GM21529 (cell line): ENCODE data around the gene ARHGEF17.
"Not testable (repeated sequence)": the region's sequence is repeated elsewhere in the genome, so short reads cannot be mapped to it uniquely, and the experiment has no call there.

Experiments
- ATAC-seq: cut with Tn5 transposase; IDR thresholded peaks from one replicate; pipeline ENCODE4 v1.9.1; 2021; ENCODE audit not compliant: unreplicated experiment

Gene ARHGEF17

DNA sequence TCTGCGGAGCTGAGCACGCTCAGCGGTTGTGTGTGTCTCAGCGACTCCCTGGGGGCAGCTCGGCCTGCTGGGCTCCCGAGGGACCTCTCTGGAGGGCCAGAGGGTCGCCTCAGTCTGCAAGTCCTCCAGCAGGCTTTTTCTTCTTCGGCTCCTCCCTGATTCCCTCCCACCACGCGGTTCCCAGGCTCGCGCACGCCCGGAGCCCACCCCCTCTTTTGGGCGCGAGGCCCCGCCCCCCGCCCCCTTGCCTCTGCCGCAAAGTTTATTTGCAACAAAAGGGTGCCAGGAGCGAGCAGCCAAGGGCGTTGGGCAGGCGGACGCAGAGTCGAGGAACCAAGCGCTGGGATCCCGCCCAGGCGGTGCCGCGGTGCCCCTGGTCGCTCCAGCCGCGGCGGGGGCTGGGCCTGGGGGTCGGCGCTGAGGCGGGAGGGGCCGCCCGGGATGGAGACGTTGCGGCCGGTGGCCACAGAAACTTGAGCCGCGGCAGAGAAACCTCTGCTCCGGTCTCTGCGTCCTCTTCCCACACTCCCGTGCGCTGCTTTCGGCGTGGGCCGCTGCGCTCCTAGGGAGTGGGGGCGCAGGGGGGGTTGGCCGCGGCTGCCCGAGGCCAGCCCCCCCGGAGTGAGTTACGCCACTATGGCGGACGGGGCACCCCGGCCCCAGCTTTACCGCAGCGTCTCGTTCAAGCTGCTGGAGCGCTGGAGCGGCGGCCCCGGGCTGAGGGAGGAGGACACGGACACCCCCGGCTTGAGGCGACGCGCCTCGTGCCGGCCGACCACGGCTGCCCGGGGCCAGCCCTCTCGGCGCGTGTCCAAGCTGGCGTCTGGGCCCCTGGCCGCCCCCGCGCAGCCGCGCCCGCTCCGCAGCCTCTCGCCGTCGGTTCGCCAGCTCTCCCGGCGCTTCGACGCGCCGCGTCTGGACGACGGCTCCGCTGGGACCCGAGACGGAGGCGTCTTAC is at the start of gene ARHGEF17:
Gene ARHGEF17, plus strand, starts transcription at position 274 of the 958 bp plus-strand sequence. Its CDS starts 363 bp downstream, at position 637.
- ATAC-seq: peak; percentile 36

GRCh38 chr11:73259406-73260126 is 48.5 kb upstream of the ARHGEF17 start:
- no peak for ATAC-seq

GRCh38 chr11:73260127-73260457 is 48.0 kb upstream of the ARHGEF17 start:
- ATAC-seq: no peak

- no peak for ATAC-seq
Observed at GRCh38 chr11:73262851-73263495, 45.1 kb upstream of the ARHGEF17 start.

GRCh38 chr11:73263640-73264039 is 44.4 kb upstream of the ARHGEF17 start:
- ATAC-seq: no peak

GRCh38 chr11:73265278-73265810 is 42.7 kb upstream of the ARHGEF17 start:
- no peak for ATAC-seq

DNA sequence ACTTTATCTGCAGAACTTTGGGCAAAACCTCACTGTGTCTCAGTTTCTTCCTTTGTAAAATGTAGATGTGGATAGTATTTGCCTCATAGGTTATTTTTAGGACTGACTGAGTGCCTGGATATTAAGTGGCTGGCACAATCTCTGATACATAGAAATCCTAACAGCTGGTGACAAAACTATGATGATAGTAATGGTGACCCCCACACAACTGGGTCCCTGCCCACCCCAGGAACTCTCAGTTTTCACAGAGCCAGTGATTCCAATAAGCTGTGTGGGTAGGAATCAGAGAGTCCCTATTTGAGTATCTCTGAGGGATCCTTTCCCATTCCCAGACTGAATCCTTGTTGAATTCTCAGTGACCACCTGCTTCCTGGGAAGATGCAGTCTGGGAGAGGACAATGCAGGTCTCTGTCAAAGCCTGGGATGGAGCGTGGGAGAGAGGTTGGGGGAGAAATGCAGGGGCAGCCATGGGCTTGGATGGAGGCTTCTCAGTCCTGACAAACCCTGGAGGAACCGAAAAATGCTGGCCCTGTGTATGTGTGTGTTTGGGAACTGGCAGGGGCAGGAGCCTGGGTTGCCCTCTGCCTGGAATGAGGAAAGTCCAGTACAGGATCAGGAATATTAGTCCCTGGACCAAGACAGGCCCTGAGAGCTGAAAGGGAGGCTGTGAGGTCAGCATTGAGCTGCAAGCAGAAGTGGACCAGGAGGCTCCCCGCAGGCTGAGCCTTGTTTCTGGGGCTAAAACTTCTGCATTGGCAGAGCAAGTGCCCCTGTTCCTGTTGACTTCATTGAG is 42.0 kb upstream of the ARHGEF17 start:
- no peak for ATAC-seq

- no peak for ATAC-seq
Observed at GRCh38 chr11:73266646-73267020, 41.4 kb upstream of the ARHGEF17 start.

- no peak for ATAC-seq
Observed at GRCh38 chr11:73267122-73267846, 40.8 kb upstream of the ARHGEF17 start.

DNA sequence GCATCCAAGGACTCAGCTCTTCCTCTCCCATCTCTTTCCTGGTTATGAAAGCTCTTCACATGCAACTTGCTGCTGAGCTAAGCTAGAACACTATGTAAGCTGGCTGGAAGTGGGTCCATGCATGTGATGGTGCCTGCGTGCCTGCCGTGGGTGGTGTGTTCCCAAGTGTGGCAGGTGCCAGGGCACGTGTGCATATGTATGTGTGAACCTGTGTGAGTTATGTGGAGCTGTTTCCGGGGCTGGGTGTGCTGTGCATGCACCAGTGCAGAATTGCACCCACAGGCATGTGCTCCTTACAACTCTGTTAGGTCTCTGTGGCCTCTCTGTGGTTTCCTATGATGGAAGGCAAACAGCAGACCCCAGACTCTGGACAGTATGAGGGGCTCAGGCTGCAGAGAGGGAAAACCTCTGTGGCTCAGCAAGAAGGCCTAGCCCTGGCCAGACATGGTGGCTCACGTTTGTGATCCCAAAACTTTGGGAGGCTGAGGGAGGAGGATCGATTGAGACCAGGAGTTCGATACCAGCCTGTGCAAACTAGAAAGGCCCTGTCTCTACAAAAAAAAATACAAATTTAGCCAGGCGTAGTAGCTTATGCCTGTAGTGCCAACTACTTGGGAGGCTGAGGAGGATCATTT is 40.1 kb upstream of the ARHGEF17 start:
- ATAC-seq: no peak

DNA sequence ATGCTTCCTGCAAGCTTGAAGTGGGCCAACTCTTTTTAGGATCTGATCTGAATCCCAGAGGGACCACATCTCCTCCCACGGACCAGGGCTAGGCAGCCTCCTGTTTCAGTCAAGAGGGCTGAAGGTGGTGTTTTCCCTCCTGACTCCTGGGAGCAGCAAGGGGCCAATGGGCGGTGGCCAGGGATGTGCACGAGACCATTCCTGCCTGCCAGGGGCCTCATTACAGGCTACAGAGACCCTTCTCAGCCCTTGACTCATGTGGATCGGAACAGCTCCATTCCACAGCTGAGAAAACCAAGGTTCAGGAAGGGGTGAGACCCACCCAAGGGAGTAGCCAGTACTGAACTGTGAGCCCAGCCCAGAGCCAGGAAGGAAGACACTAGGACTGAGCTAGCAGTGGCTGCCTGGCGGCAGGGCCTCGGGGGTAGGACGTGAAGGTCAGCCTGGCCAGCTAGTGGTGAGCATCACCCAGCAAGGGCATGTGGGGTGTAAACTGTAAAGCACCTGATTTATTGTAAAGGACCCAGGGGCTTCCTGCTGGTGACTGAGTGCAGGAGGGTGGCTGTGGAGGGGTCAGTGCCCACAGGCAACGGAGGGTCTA is 39.3 kb upstream of the ARHGEF17 start:
- no peak for ATAC-seq

GRCh38 chr11:73269459-73270015 is 38.5 kb upstream of the ARHGEF17 start:
- no peak for ATAC-seq

DNA sequence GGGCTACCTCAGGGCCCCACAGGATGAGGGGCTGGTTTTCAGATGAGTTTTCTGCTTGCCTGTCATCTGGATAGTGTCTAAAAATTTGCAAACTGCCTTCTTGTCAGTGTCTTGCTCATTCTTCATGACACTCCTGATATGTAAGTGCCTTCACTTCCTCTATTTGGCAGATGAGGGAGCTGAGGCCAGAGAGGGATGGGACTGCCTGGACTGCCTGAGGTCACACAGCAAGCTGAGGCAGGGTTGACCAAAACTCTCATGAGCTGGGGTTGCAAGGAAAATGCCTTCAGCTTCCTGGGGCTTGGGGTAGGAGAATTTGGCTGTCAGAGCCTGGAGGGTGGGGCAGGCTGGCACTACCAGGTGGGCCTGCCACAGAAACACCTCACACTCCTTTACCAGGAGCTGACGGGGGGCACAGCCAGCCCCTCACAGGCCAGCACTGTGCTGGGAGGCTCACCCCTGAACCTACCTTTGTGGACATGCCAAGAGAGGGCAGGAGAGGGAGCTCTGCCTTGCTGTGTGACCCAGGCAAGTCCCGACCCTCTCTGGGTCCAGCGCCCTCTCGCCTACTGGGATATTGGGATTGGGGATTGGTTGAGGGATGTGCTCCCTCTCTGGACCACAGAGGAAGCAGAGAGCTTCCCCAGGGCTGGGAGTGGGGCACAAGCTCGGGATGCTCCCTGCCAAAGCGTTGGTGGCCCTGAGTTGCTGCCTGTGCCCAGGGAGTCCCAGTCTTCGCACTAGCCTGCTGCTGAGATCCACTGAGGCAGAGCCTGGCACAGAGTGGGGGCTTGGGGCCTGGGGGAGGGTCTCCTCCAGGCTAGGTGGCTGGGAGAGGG is 37.8 kb upstream of the ARHGEF17 start:
- ATAC-seq: no peak

- no peak for ATAC-seq
Observed at GRCh38 chr11:73270855-73271477, 37.1 kb upstream of the ARHGEF17 start.

DNA sequence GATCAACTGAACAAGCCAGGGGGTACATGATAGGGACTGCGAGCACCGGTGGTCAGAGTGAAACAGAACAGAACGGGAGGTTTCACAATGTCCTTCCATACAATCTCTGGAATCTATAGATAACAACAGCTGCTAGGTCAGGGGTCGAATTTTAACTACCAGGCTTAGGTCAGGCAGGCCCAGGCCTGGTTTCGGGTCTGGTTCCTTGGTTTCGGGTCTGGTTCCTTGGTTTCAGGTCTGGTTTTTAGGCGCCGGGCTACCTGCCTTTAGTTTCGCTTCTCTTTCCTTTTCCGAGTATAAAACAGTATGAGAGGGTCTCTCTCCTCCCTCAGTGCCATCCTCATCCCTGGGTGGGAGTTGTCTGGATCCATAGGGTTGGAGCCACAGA is 36.6 kb upstream of the ARHGEF17 start:
- ATAC-seq: not testable (repeated sequence)

GRCh38 chr11:73271936-73272679 is 36.0 kb upstream of the ARHGEF17 start, which contains the start of gene P2RY6:
TSS of gene P2RY6 (plus strand) at chr11:73272338. CDS start at chr11:73296519, 24,181 bp downstream.
- no peak for ATAC-seq

- no peak for ATAC-seq
Observed at GRCh38 chr11:73272680-73273038, 35.4 kb upstream of the ARHGEF17 start.
